DMS153 treated with DMSO at 0.1 percent for 48 hours (cell line): ENCODE results near the gene AMFR.
"Not testable (repeated sequence)": the region's sequence is repeated elsewhere in the genome, so short reads cannot be mapped to it uniquely, and the experiment has no call there.

Experiments used
- DNase-seq: peaks from one replicate; lab custom pipeline; 2025; ENCODE audit not compliant: unreplicated experiment; lab: John Stamatoyannopoulos, UW

The AMFR gene

GRCh38 chr16:56396724-56397123 is 28.6 kb downstream of the AMFR start:
- not testable (repeated sequence) for DNase-seq

GRCh38 chr16:56389554-56389953 is 35.8 kb downstream of the AMFR start:
- no peak for DNase-seq

- no peak for DNase-seq
These were observed 37.1 kb downstream of the AMFR start for GRCh38 chr16:56388209-56388608.

GRCh38 chr16:56387396-56387795 is 37.9 kb downstream of the AMFR start:
- no peak for DNase-seq

GRCh38 chr16:56384074-56384721 is 41.1 kb downstream of the AMFR start:
- no peak for DNase-seq

GRCh38 chr16:56382901-56383355 is 42.4 kb downstream of the AMFR start:
- no peak for DNase-seq

- no peak for DNase-seq
These were observed 42.9 kb downstream of the AMFR start for GRCh38 chr16:56382459-56382858.

GRCh38 chr16:56380778-56381485 is 44.4 kb downstream of the AMFR start:
- DNase-seq: not testable (repeated sequence)

- DNase-seq: not testable (repeated sequence)
These were observed 46.3 kb downstream of the AMFR start for GRCh38 chr16:56379044-56379443.

- DNase-seq: not testable (repeated sequence)
These were observed 49.6 kb downstream of the AMFR start for GRCh38 chr16:56375792-56376191.

GRCh38 chr16:56373003-56373402 is 52.3 kb downstream of the AMFR start:
- no peak for DNase-seq

GRCh38 chr16:56372013-56372634 is 53.2 kb downstream of the AMFR start:
- DNase-seq: no peak

- no peak for DNase-seq
These were observed 53.7 kb downstream of the AMFR start for GRCh38 chr16:56371660-56371937.

GRCh38 chr16:56370875-56371659 is 54.3 kb downstream of the AMFR start:
- DNase-seq: no peak

- no peak for DNase-seq
These were observed 55.0 kb downstream of the AMFR start for GRCh38 chr16:56370185-56370874.

- no peak for DNase-seq
These were observed 56.1 kb downstream of the AMFR start for GRCh38 chr16:56369202-56369601.

GRCh38 chr16:56368545-56368944 is 56.8 kb downstream of the AMFR start:
- no peak for DNase-seq

- no peak for DNase-seq
These were observed 57.6 kb downstream of the AMFR start for GRCh38 chr16:56367764-56368163.

GRCh38 chr16:56366945-56367344 is 58.4 kb downstream of the AMFR start:
- DNase-seq: no peak

GRCh38 chr16:56365552-56365951 is 59.8 kb downstream of the AMFR start:
- DNase-seq: no peak

- DNase-seq: no peak
These were observed 60.5 kb downstream of the AMFR start for GRCh38 chr16:56364865-56365264.
